H54 (cell line): ENCODE measurements around the gene PADI4.

ENCODE experiments used
- DNase-seq: peaks from one replicate; pipeline ENCODE4 v3.0.0; 2011; ENCODE audit warnings: low spot score, mixed read lengths; ENCODE audit not compliant: insufficient read length
- FAIRE-seq: peaks from 3 replicates; lab custom pipeline; 2011; peaks lifted over from hg19 to GRCh38; lab: Jason Lieb, UNC
- POLR2A ChIP-seq: IDR thresholded peaks from 2 replicates; pipeline ENCODE4 v1.6.1; 2011; ENCODE audit warnings: low read depth, mild to moderate bottlenecking, low read length

Gene PADI4

DNA sequence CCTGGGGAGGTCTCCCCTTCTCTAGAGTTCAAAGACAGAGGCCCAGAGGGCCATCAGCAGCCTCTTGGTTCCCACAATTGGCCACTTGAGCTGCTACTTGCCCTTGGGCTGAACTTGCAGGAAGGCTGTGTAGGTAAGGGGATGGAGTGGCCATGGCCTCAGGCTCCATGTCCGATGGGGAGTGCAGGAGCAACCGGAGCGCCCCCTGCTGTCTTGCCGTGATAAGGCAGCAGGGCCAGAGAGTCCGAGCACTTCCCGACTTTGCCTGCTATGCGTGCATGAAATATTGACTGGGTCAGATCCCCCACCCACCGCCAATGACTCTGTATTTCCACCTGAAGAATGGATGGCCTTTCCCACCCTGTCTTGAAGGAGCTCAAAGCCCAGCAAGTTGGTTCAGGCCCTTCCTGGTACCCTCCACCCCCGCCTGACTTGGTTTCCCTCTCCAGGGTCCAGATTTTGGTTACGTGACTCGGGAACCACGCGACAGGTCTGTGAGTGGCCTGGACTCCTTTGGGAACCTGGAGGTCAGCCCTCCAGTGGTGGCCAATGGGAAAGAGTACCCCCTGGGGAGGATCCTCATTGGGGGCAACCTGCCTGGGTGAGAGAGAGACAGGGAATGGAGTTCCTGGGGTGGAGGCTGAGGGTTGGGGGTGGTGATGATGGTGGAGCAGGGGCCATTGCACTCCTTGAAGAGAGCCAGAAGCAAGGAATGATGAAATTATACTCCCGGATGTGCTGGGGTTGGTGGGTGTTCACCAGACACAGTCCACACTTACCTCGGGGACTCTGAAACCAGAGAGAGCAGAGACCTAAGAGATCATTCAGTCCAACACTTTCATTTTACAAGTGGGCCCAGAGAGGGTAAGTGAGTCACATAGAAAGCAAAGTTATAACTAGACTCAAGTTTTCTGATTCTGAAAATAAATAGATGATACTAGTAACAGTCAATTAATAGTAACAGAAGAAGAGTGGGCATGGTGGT is 33.5 kb upstream of the PADI4 start:
- TF ChIP-seq POLR2A = no peak
- FAIRE-seq (peak; percentile 23), DNase-seq (peak; percentile 41)

DNA sequence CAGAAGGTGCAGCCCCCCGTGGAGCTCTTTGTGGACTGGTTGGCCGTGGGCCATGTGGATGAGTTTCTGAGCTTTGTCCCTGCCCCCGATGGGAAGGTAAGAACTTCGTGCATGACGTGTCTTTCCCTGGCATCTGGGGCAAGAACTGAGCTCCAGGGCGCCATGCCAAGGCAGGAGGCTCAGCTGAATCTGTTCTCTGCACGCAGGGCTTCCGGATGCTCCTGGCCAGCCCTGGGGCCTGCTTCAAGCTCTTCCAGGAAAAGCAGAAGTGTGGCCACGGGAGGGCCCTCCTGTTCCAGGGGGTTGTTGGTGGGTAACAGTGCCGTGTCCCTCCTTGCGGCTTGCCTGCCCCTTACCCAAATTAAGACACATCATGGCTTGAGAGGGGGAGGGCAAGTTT is 31.4 kb upstream of the PADI4 start:
- DNase-seq (peak; percentile 69), FAIRE-seq (peak; percentile 68)
- no peak for TF ChIP-seq POLR2A

DNA sequence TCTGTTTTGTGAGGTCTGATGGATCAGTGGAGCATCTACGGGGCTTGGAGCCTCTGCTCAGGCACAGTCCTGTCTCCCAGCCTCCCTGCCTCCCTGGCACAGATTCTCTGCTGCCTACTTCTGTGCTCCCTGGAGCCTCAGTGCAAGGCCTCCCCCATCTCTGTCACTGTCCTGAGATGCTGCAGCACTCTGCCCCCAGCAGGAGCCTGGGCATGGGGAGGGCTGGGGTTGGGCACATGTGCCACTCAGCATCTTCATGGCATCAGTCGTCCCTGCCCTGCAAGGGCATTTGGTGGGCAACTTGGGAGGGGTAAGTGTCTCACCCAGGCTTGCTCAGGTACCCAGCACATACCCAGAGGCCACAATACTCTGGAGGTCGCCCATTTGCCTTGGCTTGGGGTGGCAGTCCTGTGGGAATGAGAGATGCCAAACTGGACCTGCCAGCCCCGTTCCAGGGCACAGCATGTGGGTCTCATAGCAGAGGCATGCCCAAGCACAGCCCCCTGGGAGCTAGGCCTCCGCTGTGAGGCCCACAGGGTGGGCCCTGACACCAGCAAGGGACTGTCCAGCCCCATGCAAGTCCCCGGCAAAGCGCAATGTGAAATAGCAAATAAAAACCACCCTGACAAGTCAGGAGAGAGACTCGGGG is 30.4 kb upstream of the PADI4 start:
- no peak for DNase-seq
- TF ChIP-seq POLR2A = no peak
- no peak for FAIRE-seq

DNA sequence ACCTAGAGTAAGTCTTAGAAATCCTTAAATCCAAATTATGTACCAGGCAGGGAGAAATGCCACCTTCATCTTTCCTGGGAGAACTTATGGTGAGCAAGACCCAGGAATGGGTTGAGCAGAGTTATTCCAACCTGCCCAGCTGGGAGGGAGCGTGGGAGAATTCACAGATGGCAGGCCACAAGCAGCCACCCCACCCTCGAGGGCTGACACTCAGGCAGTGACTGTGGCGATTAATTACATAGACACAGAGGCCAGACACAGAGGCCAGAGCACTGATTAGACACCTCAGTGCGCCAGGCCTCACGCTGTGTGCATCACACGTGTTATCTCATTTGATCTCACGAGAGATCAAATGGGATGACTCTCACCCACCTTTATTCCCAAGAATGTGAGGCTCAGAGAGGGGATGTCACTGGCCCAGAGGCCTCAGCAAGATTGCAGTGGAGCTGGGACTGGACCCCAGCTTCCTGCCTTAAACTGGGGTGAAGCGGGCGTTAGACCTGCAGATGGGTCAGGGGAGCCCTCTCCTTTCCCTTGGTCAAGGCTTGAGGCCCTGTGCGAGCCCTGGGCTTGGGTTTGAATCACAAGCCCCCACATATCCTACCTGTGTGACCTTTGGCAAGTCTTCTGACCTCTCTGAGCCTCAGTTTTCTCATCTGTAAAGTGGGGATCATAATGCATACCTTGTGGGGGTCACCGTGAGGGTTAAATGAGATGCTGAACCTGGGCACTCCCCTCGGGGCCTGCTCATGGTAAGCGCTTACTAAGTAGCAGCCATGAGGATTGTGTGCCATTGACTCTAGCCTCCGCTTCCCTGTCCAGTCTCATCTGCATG is 28.8 kb upstream of the PADI4 start:
- no peak for DNase-seq
- FAIRE-seq = no peak
- no peak for TF ChIP-seq POLR2A

DNA sequence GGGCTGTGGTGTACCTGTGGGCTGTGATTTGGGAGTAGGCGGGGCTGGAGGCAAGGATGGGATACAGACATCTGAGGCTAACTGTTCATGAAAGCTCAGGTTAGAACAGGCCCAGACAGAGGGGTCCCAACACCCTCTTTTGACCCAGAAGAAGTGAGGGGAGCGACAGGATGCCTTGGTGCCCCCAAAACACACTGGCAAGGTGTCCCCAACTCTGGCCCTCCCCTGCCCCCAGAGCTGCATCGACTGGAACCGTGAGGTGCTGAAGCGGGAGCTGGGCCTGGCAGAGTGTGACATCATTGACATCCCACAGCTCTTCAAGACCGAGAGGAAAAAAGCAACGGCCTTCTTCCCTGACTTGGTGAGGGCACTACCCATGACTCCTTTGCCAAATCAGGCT is 27.6 kb upstream of the PADI4 start:
- FAIRE-seq (no peak), DNase-seq (no peak)
- TF ChIP-seq POLR2A = no peak

DNA sequence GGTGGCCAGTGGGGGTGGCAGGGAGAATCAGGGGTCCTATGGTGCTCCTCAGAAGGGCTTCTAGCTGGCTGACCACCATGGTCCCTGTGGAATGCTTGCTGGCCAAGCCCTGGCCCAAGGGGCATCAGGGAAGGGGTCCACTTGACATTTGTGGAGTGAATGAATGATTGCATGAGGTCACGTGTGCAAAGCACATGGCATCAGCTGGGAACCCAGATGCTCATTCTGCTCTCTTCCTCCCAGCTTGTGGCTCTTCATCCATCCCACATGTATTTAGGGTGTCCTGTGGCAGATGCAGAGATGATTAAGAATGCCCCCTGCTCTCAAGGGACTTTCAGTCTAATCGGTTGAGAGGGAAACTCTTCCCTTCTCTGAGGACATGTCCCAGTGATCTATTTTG is 27.1 kb upstream of the PADI4 start:
- DNase-seq = no peak
- FAIRE-seq = no peak
- no peak for TF ChIP-seq POLR2A

DNA sequence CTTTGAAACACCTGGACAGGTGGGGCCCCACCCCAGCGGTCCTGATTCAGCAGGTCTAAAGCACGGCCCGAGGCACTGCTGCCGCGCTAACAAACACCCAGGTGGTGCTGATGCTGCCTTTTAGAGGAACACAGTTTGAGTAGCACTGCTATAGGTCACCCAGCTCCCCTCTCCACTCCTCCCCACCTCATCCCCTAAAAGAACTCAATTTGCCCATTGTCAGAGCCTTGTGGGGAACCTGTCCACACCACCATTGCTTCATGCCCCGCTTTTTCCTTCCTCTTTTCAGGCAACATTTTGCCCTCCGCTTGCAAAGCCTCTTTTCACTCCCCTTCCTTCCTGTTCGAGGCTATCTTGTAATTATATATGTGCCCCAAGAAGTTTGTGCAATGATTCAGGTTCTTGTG is 26.2 kb upstream of the PADI4 start:
- DNase-seq (no peak), FAIRE-seq (no peak)
- TF ChIP-seq POLR2A = no peak

DNA sequence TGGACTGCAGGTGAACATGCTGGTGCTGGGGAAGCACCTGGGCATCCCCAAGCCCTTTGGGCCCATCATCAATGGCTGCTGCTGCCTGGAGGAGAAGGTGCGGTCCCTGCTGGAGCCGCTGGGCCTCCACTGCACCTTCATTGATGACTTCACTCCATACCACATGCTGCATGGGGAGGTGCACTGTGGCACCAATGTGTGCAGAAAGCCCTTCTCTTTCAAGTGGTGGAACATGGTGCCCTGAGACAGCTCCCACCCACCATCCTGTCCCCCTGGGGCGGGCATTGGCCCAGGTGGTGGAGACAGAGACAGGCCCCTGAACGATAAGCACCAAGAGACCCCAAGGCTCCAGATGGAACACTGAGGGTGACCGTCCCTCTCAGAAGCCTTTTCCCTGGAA is 25.2 kb upstream of the PADI4 start:
- no peak for DNase-seq
- FAIRE-seq = no peak

DNA sequence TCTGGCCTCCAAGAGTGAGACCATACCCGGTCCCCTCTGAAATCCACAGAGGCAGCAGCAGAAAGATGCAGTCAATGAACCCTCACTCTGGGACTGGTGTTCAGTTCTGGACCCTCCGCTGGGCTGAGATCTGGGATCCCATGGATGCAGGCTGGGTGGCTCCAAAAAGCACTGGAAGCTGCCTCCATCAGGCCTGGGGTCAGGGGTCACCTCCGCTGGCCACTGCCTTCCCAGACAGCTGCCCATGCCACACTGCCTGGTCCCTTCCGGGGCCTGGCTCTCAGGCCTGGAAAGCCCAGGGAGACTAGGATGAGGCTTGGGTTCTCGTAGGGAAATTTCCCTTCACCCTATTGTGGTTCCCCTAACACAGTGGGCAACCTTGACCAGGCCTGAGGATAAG is 21.4 kb upstream of the PADI4 start:
- TF ChIP-seq POLR2A = no peak
- DNase-seq (no peak), FAIRE-seq (no peak)

More for the DNA sequence above, 25.2 kb upstream of the PADI4 start:
- no peak for TF ChIP-seq POLR2A

DNA sequence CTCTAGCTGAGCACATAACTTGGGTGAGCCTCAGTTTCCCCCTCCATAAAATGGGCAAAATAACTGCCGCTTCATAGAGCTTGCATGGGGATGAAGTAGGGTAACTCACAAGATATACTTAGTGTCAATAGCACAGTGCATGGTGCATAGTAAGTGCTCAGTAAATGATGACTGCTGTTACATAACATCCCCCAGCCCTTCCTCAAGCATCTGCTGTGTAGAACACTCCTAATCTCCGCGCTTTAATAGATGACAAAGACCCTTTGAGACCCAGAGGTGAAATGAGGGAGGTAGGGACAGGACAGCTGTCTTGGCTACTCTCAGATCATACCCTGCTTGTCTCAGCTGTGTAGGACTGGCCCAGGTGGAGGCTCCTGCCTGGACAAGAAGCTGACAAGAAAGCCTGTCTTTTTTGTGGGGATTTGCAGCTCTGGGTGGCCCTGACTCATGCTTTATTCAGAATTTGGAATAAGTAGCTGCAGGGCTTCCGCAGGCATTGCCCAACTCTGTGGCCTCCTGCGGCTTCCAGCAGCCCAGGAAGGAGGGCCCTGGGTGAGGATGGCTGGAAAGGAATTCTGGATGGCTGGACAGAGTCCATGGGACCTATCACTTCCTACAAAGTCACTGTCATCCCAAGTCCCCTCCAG is 20.7 kb upstream of the PADI4 start:
- FAIRE-seq (peak; percentile 82), DNase-seq (peak; percentile 61)
- no peak for TF ChIP-seq POLR2A

DNA sequence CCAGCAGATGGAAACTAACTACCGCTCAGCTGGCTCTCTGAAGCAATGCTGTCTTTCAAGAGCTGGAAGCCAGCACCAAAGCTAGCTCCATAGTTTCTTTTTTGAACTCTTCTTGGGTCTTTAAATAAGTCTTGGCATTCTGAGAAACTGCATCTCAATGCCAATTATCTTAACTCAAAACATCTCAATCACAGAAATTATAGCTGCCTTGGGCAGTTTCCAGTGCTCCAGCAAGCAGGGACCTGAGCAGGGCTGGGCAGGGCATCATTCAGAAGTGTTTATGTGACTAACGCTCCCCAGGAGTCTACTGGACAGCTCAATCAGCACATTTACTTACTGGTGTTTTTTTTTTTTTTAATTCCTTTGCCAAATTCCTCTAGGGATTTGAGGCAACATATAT is 18.3 kb upstream of the PADI4 start:
- no peak for TF ChIP-seq POLR2A
- FAIRE-seq (peak; percentile 20), DNase-seq (no peak)

DNA sequence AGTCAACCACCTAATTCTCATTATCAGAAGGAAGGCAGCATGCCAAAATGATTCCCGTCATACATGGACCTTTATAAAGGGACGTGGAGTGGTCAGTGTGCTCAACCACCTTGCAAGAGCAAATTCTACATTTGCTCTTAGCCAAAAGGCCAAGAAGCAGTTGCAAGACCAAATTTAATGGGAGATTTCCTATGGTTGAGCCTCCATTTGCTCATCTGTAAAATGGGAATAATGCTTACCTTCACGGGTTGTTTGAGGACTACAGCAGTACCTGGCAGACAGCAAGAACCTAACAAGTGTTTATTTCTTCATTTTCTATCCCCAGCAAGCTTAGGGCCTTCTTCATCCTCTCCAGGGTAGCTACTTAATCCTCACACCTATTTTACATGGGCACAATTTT is 17.4 kb upstream of the PADI4 start:
- DNase-seq (no peak), FAIRE-seq (no peak)
- no peak for TF ChIP-seq POLR2A
